RWPE1 (cell line): ENCODE results near the gene VMP1.

Experiments
- CTCF ChIA-PET: fragments of 350-600 bp; sonication (Branson Sonifier 250); formaldehyde crosslinking; extraction: SDS; loops from one replicate; lab custom pipeline; 2021; lab: Yijun Ruan, JAX
- POLR2A ChIA-PET: fragments of 400-600 bp; formaldehyde crosslinking; extraction: SDS; loops from one replicate; lab custom pipeline; 2020; ENCODE audit warnings: antibody characterized with exemption; ENCODE audit not compliant: low non-redundant PET; lab: Yijun Ruan, JAX
- DNase-seq: peaks from one replicate; pipeline ENCODE4 v3.0.0; 2012; ENCODE audit warnings: low spot score
- H3K27ac ChIP-seq: fragments of 450-650 bp; 2 replicates; pipeline ENCODE4 v1.5.1; 2017
- CTCF ChIP-seq: fragments of 450-650 bp; conservative IDR thresholded peaks from 2 replicates; pipeline ENCODE4 v1.5.1; 2017; ENCODE audit warnings: low read depth, mild to moderate bottlenecking

VMP1 gene

GRCh38 chr17:59888145-59888750, 180.8 kb downstream of the VMP1 start:
- POLR2A ChIA-PET, result no interaction called here
- no peak for DNase-seq
- CTCF ChIA-PET, result no interaction called here
- no peak for TF ChIP-seq CTCF
- no peak overlapping the region for H3K27ac ChIP-seq

GRCh38 chr17:59890720-59891119, 183.3 kb downstream of the VMP1 start:
- ChIA-PET CTCF (interaction anchor here (0.6 kb wide), 1 partner anchor 147 kb away, joined by 5 read pairs; no protein-coding TSS in a partner anchor), POLR2A (no interaction called here)
- H3K27ac ChIP-seq, result no peak overlapping the region
- no peak for TF ChIP-seq CTCF
- DNase-seq, result no peak
